HCT116 (cell line): ENCODE results near the gene TP53AIP1. TPM values are rescaled to one million over a fixed set of nuclear protein-coding genes. Genes with fewer than 3 reads are reported as not detected.

ENCODE experiments used
- ATAC-seq: fragments of 200-7000 bp; cut with Tn5 transposase; 2 replicates; pipeline ENCODE4 v1.9.1; 2020; ENCODE audit warnings: mild to moderate bottlenecking, moderate library complexity
- BruUV-seq: library from RNA; stranded (reverse); fragments of 400-500 nt; replicated peaks from 2 replicates; lab custom pipeline; 2021; lab: Mats Ljungman, UMichigan
- CTCF ChIA-PET: fragments of 300-600 bp; sonication (Branson Sonifier 250); formaldehyde crosslinking; loops from one replicate; lab custom pipeline; 2021; ENCODE audit warnings: antibody characterized with exemption; lab: Charles Lee
- POLR2A ChIA-PET: fragments of 300-600, 350-600 bp; sonication (Branson Sonifier 250); formaldehyde crosslinking; loops from one replicate; lab custom pipeline; 2021; ENCODE audit warnings: antibody characterized with exemption; lab: Charles Lee
- RAD21 ChIA-PET, 2 experiments: fragments of 300-600 bp; sonication (Branson Sonifier 250); formaldehyde crosslinking; loops; one replicate each; lab custom pipeline; 2023; ENCODE audit warnings: low total read pairs in 2 of 2; ENCODE audit not compliant: uncharacterized antibody in 2 of 2, unreplicated experiment in 2 of 2, low non-redundant PET in 1 of 2; lab: Charles Lee
- DNase-seq: peaks from one replicate; pipeline ENCODE4 v3.0.0-alpha.2; 2010; ENCODE audit warnings: low read depth, low spot score
- H2AFZ ChIP-seq: fragments of 200-600 bp; shearing (Covaris generic), sonication (generic); 2 replicates; pipeline ENCODE4 v1.6.1; 2017; ENCODE audit warnings: low read depth, mixed run types, mixed read lengths, antibody characterized with exemption, low read length; ENCODE audit not compliant: poor library complexity, severe bottlenecking
- H3K27ac ChIP-seq: 2 replicates; pipeline ENCODE4 v1.5.1; 2012; ENCODE audit warnings: low read depth, low read length
- H3K27me3 ChIP-seq: fragments of 200-600 bp; sonication (generic); 2 replicates; pipeline ENCODE4 v1.6.1; 2016; ENCODE audit warnings: mixed run types, low read length, mixed read lengths; ENCODE audit not compliant: insufficient read depth
- H3K36me3 ChIP-seq, 2 experiments: fragments of 200-500 bp in 1 of 2; fragments of 200-600 bp in 1 of 2; sonication (Bioruptor generic) in 1 of 2; sonication (generic) in 1 of 2; 2 replicates each; pipeline versions ENCODE4 v1.5.1 to v1.6.1; 2014 to 2016; ENCODE audit warnings: low read length in 2 of 2, inconsistent platforms in 1 of 2, mixed read lengths in 1 of 2, mixed run types in 1 of 2; ENCODE audit not compliant: insufficient read depth in 2 of 2, control insufficient read depth in 1 of 2
- H3K4me1 ChIP-seq, 2 experiments: fragments of 200-600 bp in 1 of 2; sonication (generic) in 1 of 2; 2 replicates each; pipeline versions ENCODE4 v1.5.1 to v1.6.1; 2012 to 2017; ENCODE audit warnings: low read length in 2 of 2, inconsistent platforms in 1 of 2, mild to moderate bottlenecking in 1 of 2, mixed read lengths in 1 of 2, mixed run types in 1 of 2, moderate library complexity in 1 of 2; ENCODE audit not compliant: insufficient read depth in 2 of 2, control insufficient read depth in 1 of 2
- H3K4me2 ChIP-seq: fragments of 200-600 bp; sonication (generic); 2 replicates; pipeline ENCODE4 v1.6.1; 2017; ENCODE audit warnings: mixed run types, low read length, mixed read lengths
- H3K4me3 ChIP-seq, 2 experiments: fragments of 200-600 bp in 1 of 2; sonication (generic) in 1 of 2; replicated peaks in 1 of 2; 2 replicates each; pipeline ENCODE4 v1.5.1; 2011 to 2016; ENCODE audit warnings: low read length in 2 of 2, control low read depth in 1 of 2, low read depth in 1 of 2, mild to moderate bottlenecking in 1 of 2, mixed read lengths in 1 of 2, mixed run types in 1 of 2
- H3K79me2 ChIP-seq: fragments of 200-600 bp; sonication (generic); 2 replicates; pipeline ENCODE4 v1.6.1; 2017; ENCODE audit warnings: mild to moderate bottlenecking, mixed run types, low read length, moderate library complexity, mixed read lengths; ENCODE audit not compliant: insufficient read depth
- H3K9ac ChIP-seq: fragments of 200-600 bp; sonication (generic); 2 replicates; pipeline ENCODE4 v1.6.1; 2016; ENCODE audit warnings: low read length, mixed read lengths
- H3K9me2 ChIP-seq: fragments of 200-600 bp; sonication (generic), shearing (Covaris generic); 2 replicates; pipeline ENCODE4 v1.6.1; 2017; ENCODE audit warnings: mixed run types, mild to moderate bottlenecking, moderate library complexity; ENCODE audit not compliant: insufficient read depth
- H3K9me3 ChIP-seq, 2 experiments: fragments of 200-500 bp in 1 of 2; fragments of 200-600 bp in 1 of 2; sonication (Bioruptor generic) in 1 of 2; sonication (generic) in 1 of 2; 2 replicates each; pipeline ENCODE4 v1.6.1; 2014 to 2017; ENCODE audit warnings: low read length in 2 of 2, mixed read lengths in 2 of 2, inconsistent platforms in 1 of 2, low read depth in 1 of 2, mild to moderate bottlenecking in 1 of 2, mixed run types in 1 of 2, moderate library complexity in 1 of 2; ENCODE audit not compliant: control insufficient read depth in 1 of 2, insufficient read depth in 1 of 2
- H4K20me1 ChIP-seq: fragments of 200-600 bp; sonication (generic), shearing (Covaris generic); 2 replicates; pipeline ENCODE4 v1.6.1; 2017; ENCODE audit warnings: mixed run types, mild to moderate bottlenecking, moderate library complexity; ENCODE audit not compliant: insufficient read depth
- CBX3 ChIP-seq: IDR thresholded peaks from 2 replicates; pipeline ENCODE4 v1.6.1; 2012; ENCODE audit warnings: low read depth
- CEBPB ChIP-seq: IDR thresholded peaks from 2 replicates; pipeline ENCODE4 v1.6.1; 2012; ENCODE audit warnings: low read depth
- EGR1 ChIP-seq: IDR thresholded peaks from 2 replicates; pipeline ENCODE4 v1.6.1; 2012; ENCODE audit warnings: low read depth
- ELF1 ChIP-seq: IDR thresholded peaks from 2 replicates; pipeline ENCODE4 v1.6.1; 2012; ENCODE audit warnings: low read depth, borderline replicate concordance
- EZH2phosphoT487 ChIP-seq: fragments of 200-600 bp; IDR thresholded peaks from 2 replicates; pipeline ENCODE4 v1.6.1; 2018; ENCODE audit warnings: antibody characterized with exemption, borderline replicate concordance
- FOSL1 ChIP-seq: IDR thresholded peaks from 2 replicates; pipeline ENCODE4 v1.6.1; 2012; ENCODE audit warnings: low read depth
- JUND ChIP-seq: IDR thresholded peaks from 2 replicates; pipeline ENCODE4 v1.6.1; 2012
- POLR2A ChIP-seq: IDR thresholded peaks from 2 replicates; pipeline ENCODE4 v1.7.0; 2011; ENCODE audit warnings: borderline replicate concordance; ENCODE audit not compliant: insufficient read depth, insufficient read length; ENCODE audit errors: extremely low read depth
- POLR2AphosphoS5 ChIP-seq: IDR thresholded peaks from 2 replicates; pipeline ENCODE4 v1.6.1; 2011; ENCODE audit warnings: mild to moderate bottlenecking, low read depth, low read length, moderate library complexity
- RAD21 ChIP-seq: IDR thresholded peaks from 2 replicates; pipeline ENCODE4 v1.6.1; 2012; ENCODE audit warnings: low read depth, mild to moderate bottlenecking
- SIN3A ChIP-seq: IDR thresholded peaks from 2 replicates; pipeline ENCODE4 v1.6.1; 2012; ENCODE audit warnings: low read depth
- SP1 ChIP-seq: IDR thresholded peaks from 2 replicates; pipeline ENCODE4 v1.6.1; 2012; ENCODE audit warnings: low read depth
- SRF ChIP-seq: IDR thresholded peaks from 2 replicates; pipeline ENCODE4 v1.6.1; 2012; ENCODE audit warnings: low read depth
- TCF7L2 ChIP-seq: IDR thresholded peaks from 2 replicates; pipeline ENCODE4 v1.7.0; 2011; ENCODE audit warnings: borderline replicate concordance, inconsistent platforms; ENCODE audit not compliant: insufficient read depth, insufficient read length; ENCODE audit errors: extremely low read depth
- YY1 ChIP-seq: IDR thresholded peaks from 2 replicates; pipeline ENCODE4 v1.6.1; 2011; ENCODE audit warnings: low read length, low read depth, moderate library complexity, mild to moderate bottlenecking; ENCODE audit not compliant: insufficient replicate concordance; ENCODE audit errors: extremely low read depth
- ZFX ChIP-seq: fragments of 450-650 bp; IDR thresholded peaks from 2 replicates; pipeline ENCODE4 v1.6.1; 2017
- ZNF274 ChIP-seq: fragments of 200-500 bp; sonication (Bioruptor generic); IDR thresholded peaks from 2 replicates; pipeline ENCODE4 v1.6.1; 2014; ENCODE audit warnings: mild to moderate bottlenecking, low read depth, low read length, inconsistent platforms
- intact Hi-C: fragments of 100-400 bp; cut with micrococcal nuclease; formaldehyde crosslinking; loops from 2 replicates; pipeline ENCODE4 v1.10.0; 2022
- total RNA-seq: library from RNA; stranded (reverse); gene quantifications from one replicate; pipeline ENCODE4 v1.2.1, GENCODE V29; 2021; ENCODE audit not compliant: unreplicated experiment
- TF ChIP-seq, protein P1 (sequence below): IDR thresholded peaks from 2 replicates; pipeline ENCODE4 v1.6.1; 2011; ENCODE audit warnings: mild to moderate bottlenecking, low read length, moderate library complexity; ENCODE audit not compliant: insufficient replicate concordance; ENCODE audit errors: extremely low read depth
- TF ChIP-seq, protein P2 (sequence below): IDR thresholded peaks from 2 replicates; pipeline ENCODE4 v1.6.1; 2012; ENCODE audit warnings: low read depth
- TF ChIP-seq, protein P3 (sequence below): IDR thresholded peaks from 2 replicates; pipeline ENCODE4 v1.6.1; 2012

The TP53AIP1 gene
- total RNA-seq, 1 experiment from 2014 or later, result 0.15 TPM

DNA sequence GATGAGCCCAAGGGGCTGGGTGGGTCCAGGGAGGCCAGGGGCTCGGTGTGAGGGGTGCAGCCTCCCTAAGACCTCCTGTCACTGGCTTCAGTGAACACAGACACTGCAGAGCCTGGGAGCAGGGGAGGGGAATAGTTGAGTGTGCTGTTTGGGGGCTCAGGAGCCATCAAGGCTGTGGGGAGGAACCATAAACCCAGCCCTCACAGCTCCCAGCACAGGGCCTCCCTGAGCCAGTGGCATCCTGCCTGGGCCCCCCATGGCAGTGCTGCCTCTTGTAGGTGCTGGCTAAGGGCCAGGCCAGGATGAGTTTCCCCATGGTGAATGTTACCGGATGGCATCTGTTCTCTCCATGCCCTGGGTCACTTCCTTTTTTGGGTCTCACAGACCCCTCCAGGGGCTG is 26.0 kb downstream of the TP53AIP1 start:
- Histone ChIP-seq H3K4me2 (no peak overlapping the region), H3K36me3 (no peaks in the 10 kb centered on the region), H3K4me3 (no peak overlapping the region), H3K27ac (no peak overlapping the region), H3K9me3 (no peaks in the 10 kb centered on the region), H3K27me3 (no peaks in the 10 kb centered on the region), H4K20me1 (no peaks in the 10 kb centered on the region), H3K9me2 (no peaks in the 10 kb centered on the region), H2AFZ (no peak overlapping the region), H3K79me2 (no peaks in the 10 kb centered on the region), H3K4me1 (no peaks in the 10 kb centered on the region), H3K9ac (no peak overlapping the region)
- intact Hi-C loops, result no loop called here
- CTCF ChIA-PET, result no interaction called here
- RAD21 ChIA-PET, result no interaction called here
- no peak for TF ChIP-seq RAD21
- TF ChIP-seq ELF1, result no peak
- no peak for TF ChIP-seq CBX3
- no peak for TF ChIP-seq EGR1
- TF ChIP-seq SRF, result no peak
- TF ChIP-seq CEBPB, result no peak
- no peak for TF ChIP-seq ZNF274
- TF ChIP-seq POLR2AphosphoS5, result no peak
- TF ChIP-seq FOSL1, result no peak
- TF ChIP-seq, protein P1, sequence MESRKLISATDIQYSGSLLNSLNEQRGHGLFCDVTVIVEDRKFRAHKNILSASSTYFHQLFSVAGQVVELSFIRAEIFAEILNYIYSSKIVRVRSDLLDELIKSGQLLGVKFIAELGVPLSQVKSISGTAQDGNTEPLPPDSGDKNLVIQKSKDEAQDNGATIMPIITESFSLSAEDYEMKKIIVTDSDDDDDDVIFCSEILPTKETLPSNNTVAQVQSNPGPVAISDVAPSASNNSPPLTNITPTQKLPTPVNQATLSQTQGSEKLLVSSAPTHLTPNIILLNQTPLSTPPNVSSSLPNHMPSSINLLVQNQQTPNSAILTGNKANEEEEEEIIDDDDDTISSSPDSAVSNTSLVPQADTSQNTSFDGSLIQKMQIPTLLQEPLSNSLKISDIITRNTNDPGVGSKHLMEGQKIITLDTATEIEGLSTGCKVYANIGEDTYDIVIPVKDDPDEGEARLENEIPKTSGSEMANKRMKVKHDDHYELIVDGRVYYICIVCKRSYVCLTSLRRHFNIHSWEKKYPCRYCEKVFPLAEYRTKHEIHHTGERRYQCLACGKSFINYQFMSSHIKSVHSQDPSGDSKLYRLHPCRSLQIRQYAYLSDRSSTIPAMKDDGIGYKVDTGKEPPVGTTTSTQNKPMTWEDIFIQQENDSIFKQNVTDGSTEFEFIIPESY, result no peak
- TF ChIP-seq, protein P2, sequence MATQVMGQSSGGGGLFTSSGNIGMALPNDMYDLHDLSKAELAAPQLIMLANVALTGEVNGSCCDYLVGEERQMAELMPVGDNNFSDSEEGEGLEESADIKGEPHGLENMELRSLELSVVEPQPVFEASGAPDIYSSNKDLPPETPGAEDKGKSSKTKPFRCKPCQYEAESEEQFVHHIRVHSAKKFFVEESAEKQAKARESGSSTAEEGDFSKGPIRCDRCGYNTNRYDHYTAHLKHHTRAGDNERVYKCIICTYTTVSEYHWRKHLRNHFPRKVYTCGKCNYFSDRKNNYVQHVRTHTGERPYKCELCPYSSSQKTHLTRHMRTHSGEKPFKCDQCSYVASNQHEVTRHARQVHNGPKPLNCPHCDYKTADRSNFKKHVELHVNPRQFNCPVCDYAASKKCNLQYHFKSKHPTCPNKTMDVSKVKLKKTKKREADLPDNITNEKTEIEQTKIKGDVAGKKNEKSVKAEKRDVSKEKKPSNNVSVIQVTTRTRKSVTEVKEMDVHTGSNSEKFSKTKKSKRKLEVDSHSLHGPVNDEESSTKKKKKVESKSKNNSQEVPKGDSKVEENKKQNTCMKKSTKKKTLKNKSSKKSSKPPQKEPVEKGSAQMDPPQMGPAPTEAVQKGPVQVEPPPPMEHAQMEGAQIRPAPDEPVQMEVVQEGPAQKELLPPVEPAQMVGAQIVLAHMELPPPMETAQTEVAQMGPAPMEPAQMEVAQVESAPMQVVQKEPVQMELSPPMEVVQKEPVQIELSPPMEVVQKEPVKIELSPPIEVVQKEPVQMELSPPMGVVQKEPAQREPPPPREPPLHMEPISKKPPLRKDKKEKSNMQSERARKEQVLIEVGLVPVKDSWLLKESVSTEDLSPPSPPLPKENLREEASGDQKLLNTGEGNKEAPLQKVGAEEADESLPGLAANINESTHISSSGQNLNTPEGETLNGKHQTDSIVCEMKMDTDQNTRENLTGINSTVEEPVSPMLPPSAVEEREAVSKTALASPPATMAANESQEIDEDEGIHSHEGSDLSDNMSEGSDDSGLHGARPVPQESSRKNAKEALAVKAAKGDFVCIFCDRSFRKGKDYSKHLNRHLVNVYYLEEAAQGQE, result no peak
- no peak for TF ChIP-seq SP1
- TF ChIP-seq, protein P3, sequence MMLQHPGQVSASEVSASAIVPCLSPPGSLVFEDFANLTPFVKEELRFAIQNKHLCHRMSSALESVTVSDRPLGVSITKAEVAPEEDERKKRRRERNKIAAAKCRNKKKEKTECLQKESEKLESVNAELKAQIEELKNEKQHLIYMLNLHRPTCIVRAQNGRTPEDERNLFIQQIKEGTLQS, result no peak
- no peak for TF ChIP-seq ZFX
- TF ChIP-seq SIN3A, result no peak
- no peak for TF ChIP-seq POLR2A
- TF ChIP-seq TCF7L2, result no peak
- TF ChIP-seq YY1, result no peak
- no peak for TF ChIP-seq JUND
- no peak for TF ChIP-seq EZH2phosphoT487
- DNase-seq, result no peak
- BruUV-seq, result no TSS peak
- no peak for ATAC-seq
- POLR2A ChIA-PET, result no interaction called here
